IPS-20b (cell line): ENCODE measurements around the gene MON1B.
A peak's percentile ranks its signal among the peaks of the same experiment; 100 is the strongest.
"Not testable (repeated sequence)": the region's sequence is repeated elsewhere in the genome, so short reads cannot be mapped to it uniquely, and the experiment has no call there.

Experiments used
- H3K27ac ChIP-seq: one replicate; pipeline ENCODE4 v1.5.1; 2013; ENCODE audit warnings: low read length
- H3K27me3 ChIP-seq: 2 replicates; pipeline ENCODE4 v1.6.1; 2013; ENCODE audit warnings: mild to moderate bottlenecking, low read length, inconsistent platforms; ENCODE audit not compliant: insufficient read depth
- H3K36me3 ChIP-seq: 2 replicates; pipeline ENCODE4 v1.6.1; 2013; ENCODE audit warnings: low read depth, mild to moderate bottlenecking, inconsistent platforms, low read length, moderate library complexity; ENCODE audit not compliant: insufficient read depth
- H3K4me1 ChIP-seq: 2 replicates; pipeline ENCODE4 v1.6.1; 2013; ENCODE audit warnings: mild to moderate bottlenecking, control low read depth, inconsistent platforms, low read length, moderate library complexity; ENCODE audit not compliant: insufficient read depth
- H3K4me3 ChIP-seq: 2 replicates; pipeline ENCODE4 v1.5.1; 2013; ENCODE audit warnings: mild to moderate bottlenecking, low read length, inconsistent platforms
- H3K9ac ChIP-seq: 2 replicates; pipeline ENCODE4 v1.6.1; 2013; ENCODE audit warnings: low read depth, mild to moderate bottlenecking, inconsistent platforms, low read length, moderate library complexity
- H3K9me3 ChIP-seq: 2 replicates; pipeline ENCODE4 v1.6.1; 2013; ENCODE audit warnings: mild to moderate bottlenecking, low read depth, low read length, inconsistent platforms; ENCODE audit not compliant: insufficient read depth

The MON1B gene

GRCh38 chr16:77171745-77172635, 19.0 kb upstream of the MON1B start:
- H3K36me3 ChIP-seq, result no peaks in the 10 kb centered on the region
- no peak overlapping the region for H3K4me3 ChIP-seq
- H3K9me3 ChIP-seq, result no peaks in the 10 kb centered on the region
- H3K27ac ChIP-seq, result no peak overlapping the region
- H3K4me1 ChIP-seq, result no peaks in the 10 kb centered on the region
- no peaks in the 10 kb centered on the region for H3K27me3 ChIP-seq
- no peak overlapping the region for H3K9ac ChIP-seq

- H3K4me3 ChIP-seq, result no peak overlapping the region
- no peaks in the 10 kb centered on the region for H3K36me3 ChIP-seq
- H3K27ac ChIP-seq, result no peak overlapping the region
- no peak overlapping the region for H3K9ac ChIP-seq
- no peaks in the 10 kb centered on the region for H3K27me3 ChIP-seq
- H3K9me3 ChIP-seq, result no peaks in the 10 kb centered on the region
- H3K4me1 ChIP-seq, result no peaks in the 10 kb centered on the region
Measured at GRCh38 chr16:77172951-77173350, 18.0 kb upstream of the MON1B start.

GRCh38 chr16:77183137-77183536, 7.9 kb upstream of the MON1B start:
- Histone ChIP-seq H3K9me3 (no peaks in the 10 kb centered on the region), H3K27ac (no peak overlapping the region), H3K36me3 (no peaks in the 10 kb centered on the region)

GRCh38 chr16:77186298-77186697, 4.7 kb upstream of the MON1B start:
- H3K4me1 ChIP-seq, H3K27me3 ChIP-seq, H3K27ac ChIP-seq, H3K9me3 ChIP-seq, H3K9ac ChIP-seq, H3K4me3 ChIP-seq, H3K36me3 ChIP-seq: not testable (repeated sequence)

More at GRCh38 chr16:77183137-77183536, 7.9 kb upstream of the MON1B start:
- H3K4me3 ChIP-seq, result no peak overlapping the region
- no peaks in the 10 kb centered on the region for H3K27me3 ChIP-seq
- no peak overlapping the region for H3K9ac ChIP-seq
- no peaks in the 10 kb centered on the region for H3K4me1 ChIP-seq

- Histone ChIP-seq H3K36me3 (peaks cover 18% of the 10 kb centered on the region), H3K9ac (peak overlapping the region; percentile 88), H3K27ac (peak overlapping the region; percentile 76), H3K27me3 (no peaks in the 10 kb centered on the region; the same call in 1 of the 2 replicates), H3K4me1 (peaks cover 9% of the 10 kb centered on the region), H3K9me3 (no peaks in the 10 kb centered on the region), H3K4me3 (peak overlapping the region; percentile 94)
Measured at GRCh38 chr16:77190190-77190477, 856 bp upstream of the MON1B start.

GRCh38 chr16:77191259-77191969, 424 bp downstream of the MON1B start:
- peak overlapping the region; percentile 30 for H3K27ac ChIP-seq
- H3K4me3 ChIP-seq, result peak overlapping the region; percentile 94
- no peaks in the 10 kb centered on the region for H3K9me3 ChIP-seq
- peaks cover 28% of the 10 kb centered on the region for H3K36me3 ChIP-seq
- no peaks in the 10 kb centered on the region; the same call in 1 of the 2 replicates for H3K27me3 ChIP-seq
- peaks cover 9% of the 10 kb centered on the region for H3K4me1 ChIP-seq
- peak overlapping the region; percentile 88 for H3K9ac ChIP-seq

- peaks cover 41% of the 10 kb centered on the region for H3K36me3 ChIP-seq
- peaks cover 9% of the 10 kb centered on the region for H3K4me1 ChIP-seq
- no peak overlapping the region for H3K9ac ChIP-seq
- no peaks in the 10 kb centered on the region for H3K9me3 ChIP-seq
- H3K27me3 ChIP-seq, result no peaks in the 10 kb centered on the region; the same call in 1 of the 2 replicates
- no peak overlapping the region for H3K27ac ChIP-seq
- no peak overlapping the region for H3K4me3 ChIP-seq
Measured at GRCh38 chr16:77193377-77193776, 2.4 kb downstream of the MON1B start.

GRCh38 chr16:77194295-77195231, 3.6 kb downstream of the MON1B start:
- peaks cover 53% of the 10 kb centered on the region for H3K36me3 ChIP-seq
- no peaks in the 10 kb centered on the region for H3K27me3 ChIP-seq
- no peak overlapping the region for H3K9ac ChIP-seq
- no peak overlapping the region for H3K27ac ChIP-seq
- no peaks in the 10 kb centered on the region for H3K9me3 ChIP-seq
- H3K4me3 ChIP-seq, result no peak overlapping the region
- H3K4me1 ChIP-seq, result peaks cover 9% of the 10 kb centered on the region

GRCh38 chr16:77195411-77195810, 4.4 kb downstream of the MON1B start:
- Histone ChIP-seq H3K4me3 (no peak overlapping the region), H3K9me3 (no peaks in the 10 kb centered on the region), H3K27me3 (no peaks in the 10 kb centered on the region), H3K9ac (no peak overlapping the region), H3K27ac (no peak overlapping the region), H3K36me3 (peaks cover 56% of the 10 kb centered on the region), H3K4me1 (peaks cover 9% of the 10 kb centered on the region)

GRCh38 chr16:77197747-77198146, 6.8 kb downstream of the MON1B start:
- H3K27ac ChIP-seq, result no peak overlapping the region
- H3K36me3 ChIP-seq, result peaks cover 56% of the 10 kb centered on the region
- no peak overlapping the region for H3K9ac ChIP-seq
- no peak overlapping the region for H3K4me3 ChIP-seq
- H3K27me3 ChIP-seq, result no peaks in the 10 kb centered on the region
- no peaks in the 10 kb centered on the region for H3K4me1 ChIP-seq
- no peaks in the 10 kb centered on the region for H3K9me3 ChIP-seq

GRCh38 chr16:77199211-77199610, 8.2 kb downstream of the MON1B start, which contains the start of gene SYCE1L:
SYCE1L (plus strand) TSS chr16:77199408; CDS start chr16:77199452, 44 bp downstream.
- peaks cover 45% of the 10 kb centered on the region for H3K36me3 ChIP-seq
- no peaks in the 10 kb centered on the region for H3K4me1 ChIP-seq
- no peak within 1 kb of the TSS for H3K9ac ChIP-seq
- no peaks in the 10 kb centered on the region for H3K27me3 ChIP-seq
- no peak within 1 kb of the TSS for H3K4me3 ChIP-seq
- no peaks in the 10 kb centered on the region for H3K9me3 ChIP-seq
- H3K27ac ChIP-seq, result no peak within 1 kb of the TSS
